ENCODE data around the gene NPHP4. TPM values are rescaled to one million over a fixed set of nuclear protein-coding genes. Genes with fewer than 3 reads are reported as not detected.

The NPHP4 gene
- total RNA-seq, 1 donor from 2014 or later: 8.2 TPM

DNA sequence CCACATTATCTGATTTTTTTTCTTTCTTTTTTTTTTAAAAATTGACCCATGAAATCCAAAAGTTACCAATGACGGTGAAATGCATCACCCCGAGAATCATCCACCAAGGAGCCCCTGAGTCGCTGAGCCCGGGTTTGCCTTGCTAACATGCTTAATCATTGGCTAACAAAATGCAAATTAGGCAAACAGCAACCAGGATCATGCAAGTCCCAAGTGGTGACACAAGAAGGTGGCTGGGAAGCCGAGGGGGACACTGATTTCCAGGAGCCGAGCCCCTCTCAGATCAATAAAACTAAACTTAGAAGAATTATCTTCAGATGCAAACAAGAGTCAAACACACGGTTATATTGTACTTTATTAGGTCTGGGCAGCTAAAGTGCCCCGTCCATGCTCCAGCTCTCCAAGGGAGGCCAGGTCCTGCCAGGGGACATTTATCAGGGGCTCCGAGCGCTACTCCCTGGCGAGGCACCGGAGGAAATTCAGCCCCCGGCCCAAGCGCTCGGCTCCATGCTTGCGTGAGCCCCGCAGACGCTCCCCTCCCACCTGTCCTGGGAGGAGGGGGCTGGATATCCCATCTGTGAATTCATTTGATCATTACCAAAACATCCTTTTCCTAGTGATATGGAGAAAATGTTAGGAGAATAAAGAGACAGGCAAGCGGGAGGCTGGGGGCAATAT is 154.1 kb downstream of the NPHP4 start:
- H3K27me3 ChIP-seq: no peaks in the 10 kb centered on the region

DNA sequence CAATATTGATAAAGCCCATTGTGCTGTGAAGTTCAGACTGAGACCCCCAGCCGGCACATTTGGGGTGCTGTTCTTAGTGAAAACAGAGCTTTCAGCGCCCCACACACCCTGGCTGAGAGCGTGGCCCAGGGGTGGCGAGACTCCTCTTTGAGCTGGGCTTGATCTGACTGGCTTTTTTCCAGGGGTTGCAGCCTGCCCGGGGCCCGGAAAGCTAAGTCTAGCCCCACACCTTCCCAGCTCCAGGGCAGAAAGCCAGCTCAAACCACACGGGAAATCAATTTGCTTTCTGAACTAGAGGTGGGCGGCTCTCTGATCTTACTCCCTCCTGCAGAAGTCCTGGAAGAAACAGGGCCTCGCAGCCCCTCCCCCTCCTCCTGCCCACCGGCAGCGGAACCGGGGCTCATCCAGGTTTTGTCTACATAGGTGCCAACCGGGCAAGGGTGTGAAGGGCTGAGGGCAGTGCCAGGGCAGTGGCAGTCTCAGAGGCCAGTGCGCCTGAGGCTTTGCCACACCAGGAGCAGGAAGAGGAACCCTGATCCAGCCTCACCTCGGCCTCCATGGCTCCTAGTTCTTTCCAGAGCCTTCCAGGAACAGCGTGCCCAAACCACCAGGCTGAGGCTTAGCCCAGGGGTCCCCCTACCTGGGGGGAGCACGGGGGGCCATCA is 155.3 kb downstream of the NPHP4 start:
- H3K9me3 ChIP-seq: no peaks in the 10 kb centered on the region
- H3K27me3 ChIP-seq: no peaks in the 10 kb centered on the region
- TF ChIP-seq, protein P1, sequence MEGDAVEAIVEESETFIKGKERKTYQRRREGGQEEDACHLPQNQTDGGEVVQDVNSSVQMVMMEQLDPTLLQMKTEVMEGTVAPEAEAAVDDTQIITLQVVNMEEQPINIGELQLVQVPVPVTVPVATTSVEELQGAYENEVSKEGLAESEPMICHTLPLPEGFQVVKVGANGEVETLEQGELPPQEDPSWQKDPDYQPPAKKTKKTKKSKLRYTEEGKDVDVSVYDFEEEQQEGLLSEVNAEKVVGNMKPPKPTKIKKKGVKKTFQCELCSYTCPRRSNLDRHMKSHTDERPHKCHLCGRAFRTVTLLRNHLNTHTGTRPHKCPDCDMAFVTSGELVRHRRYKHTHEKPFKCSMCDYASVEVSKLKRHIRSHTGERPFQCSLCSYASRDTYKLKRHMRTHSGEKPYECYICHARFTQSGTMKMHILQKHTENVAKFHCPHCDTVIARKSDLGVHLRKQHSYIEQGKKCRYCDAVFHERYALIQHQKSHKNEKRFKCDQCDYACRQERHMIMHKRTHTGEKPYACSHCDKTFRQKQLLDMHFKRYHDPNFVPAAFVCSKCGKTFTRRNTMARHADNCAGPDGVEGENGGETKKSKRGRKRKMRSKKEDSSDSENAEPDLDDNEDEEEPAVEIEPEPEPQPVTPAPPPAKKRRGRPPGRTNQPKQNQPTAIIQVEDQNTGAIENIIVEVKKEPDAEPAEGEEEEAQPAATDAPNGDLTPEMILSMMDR (IDR thresholded peaks at IDR 0.05): no peak
- no peaks in the 10 kb centered on the region for H3K36me3 ChIP-seq
- H3K27ac ChIP-seq: no peak overlapping the region
- intact Hi-C loops (cut with DNase I): no loop called here
- H3K4me3 ChIP-seq: no peak overlapping the region
- DNase-seq (ENCODE audit: low spot score in 2 of 2): no peak
- H3K4me1 ChIP-seq: no peaks in the 10 kb centered on the region

More for the DNA sequence above, 154.1 kb downstream of the NPHP4 start:
- DNase-seq (ENCODE audit: low spot score in 2 of 2): no peak
- intact Hi-C loops (cut with DNase I): no loop called here
- H3K4me1 ChIP-seq: no peaks in the 10 kb centered on the region
- no peaks in the 10 kb centered on the region for H3K36me3 ChIP-seq
- no peak overlapping the region for H3K4me3 ChIP-seq
- H3K27ac ChIP-seq: no peak overlapping the region
- TF ChIP-seq, protein P1 (IDR thresholded peaks at IDR 0.05): no peak
- no peaks in the 10 kb centered on the region for H3K9me3 ChIP-seq

DNA sequence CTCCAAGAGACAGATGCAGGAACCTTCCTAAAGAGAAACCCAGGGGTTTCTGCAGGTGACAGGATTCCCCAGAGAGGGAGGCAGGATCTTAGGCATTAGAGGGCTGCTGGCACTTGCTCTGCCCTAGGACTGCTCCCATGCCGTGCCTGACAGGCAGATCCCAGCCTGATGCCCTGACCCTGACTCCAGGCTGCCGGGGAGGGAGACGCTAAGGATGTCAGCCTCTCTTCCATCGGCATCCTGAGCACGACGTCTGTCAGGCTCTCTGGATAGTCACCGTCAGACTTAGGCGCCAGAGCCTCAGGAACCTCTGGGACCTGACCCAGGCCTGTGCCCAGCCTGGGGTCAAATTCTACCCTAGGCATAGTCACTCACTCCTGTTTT is 157.1 kb downstream of the NPHP4 start:
- Histone ChIP-seq H3K4me1 (no peaks in the 10 kb centered on the region), H3K4me3 (no peak overlapping the region), H3K27me3 (no peaks in the 10 kb centered on the region), H3K9me3 (no peaks in the 10 kb centered on the region), H3K36me3 (no peaks in the 10 kb centered on the region), H3K27ac (no peak overlapping the region)
- intact Hi-C loops (cut with DNase I): no loop called here
- no peak for DNase-seq (ENCODE audit: low spot score in 2 of 2)
- TF ChIP-seq, protein P1 (IDR thresholded peaks at IDR 0.05): no peak

DNA sequence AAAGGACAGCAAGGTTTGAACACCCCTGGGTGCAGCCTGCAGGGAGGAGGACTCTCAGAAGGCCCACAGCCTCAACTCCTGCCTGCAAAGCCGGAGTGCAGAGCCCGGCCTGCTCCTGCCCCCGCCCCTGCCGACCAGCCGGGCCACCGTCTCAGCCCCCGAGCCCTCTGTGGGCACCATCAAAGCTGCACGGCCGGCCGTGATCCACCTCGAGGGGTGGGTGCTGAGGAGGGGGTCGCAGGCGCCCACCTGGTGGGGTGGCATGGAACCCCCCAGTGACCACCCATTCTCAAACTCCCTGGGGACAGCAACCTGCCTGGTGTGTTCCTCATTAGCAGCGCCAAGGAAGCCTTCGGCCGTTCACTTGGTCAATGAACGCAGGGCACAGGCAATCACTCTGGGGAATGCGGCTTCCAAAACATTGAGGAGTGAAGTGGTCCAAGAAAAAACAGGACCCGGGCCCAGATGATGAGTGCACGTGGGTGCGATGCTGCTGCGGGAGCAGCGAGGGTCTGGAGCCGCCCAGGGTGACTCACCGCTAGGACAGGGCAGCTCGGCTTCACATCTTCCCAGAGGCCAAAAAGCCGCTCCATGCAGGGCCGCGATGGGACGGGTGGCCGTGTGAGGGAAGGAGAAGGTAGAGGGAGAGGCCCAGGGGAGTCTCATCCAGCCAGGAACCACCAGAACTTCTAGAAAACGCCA is 157.6 kb downstream of the NPHP4 start:
- H3K4me1 ChIP-seq: no peaks in the 10 kb centered on the region
- no peak for DNase-seq (ENCODE audit: low spot score in 2 of 2)
- intact Hi-C loops (cut with DNase I): no loop called here
- H3K9me3 ChIP-seq: no peaks in the 10 kb centered on the region
- no peaks in the 10 kb centered on the region for H3K27me3 ChIP-seq
- no peak overlapping the region for H3K4me3 ChIP-seq
- H3K36me3 ChIP-seq: no peaks in the 10 kb centered on the region
- no peak overlapping the region for H3K27ac ChIP-seq
- TF ChIP-seq, protein P1 (IDR thresholded peaks at IDR 0.05): no peak

DNA sequence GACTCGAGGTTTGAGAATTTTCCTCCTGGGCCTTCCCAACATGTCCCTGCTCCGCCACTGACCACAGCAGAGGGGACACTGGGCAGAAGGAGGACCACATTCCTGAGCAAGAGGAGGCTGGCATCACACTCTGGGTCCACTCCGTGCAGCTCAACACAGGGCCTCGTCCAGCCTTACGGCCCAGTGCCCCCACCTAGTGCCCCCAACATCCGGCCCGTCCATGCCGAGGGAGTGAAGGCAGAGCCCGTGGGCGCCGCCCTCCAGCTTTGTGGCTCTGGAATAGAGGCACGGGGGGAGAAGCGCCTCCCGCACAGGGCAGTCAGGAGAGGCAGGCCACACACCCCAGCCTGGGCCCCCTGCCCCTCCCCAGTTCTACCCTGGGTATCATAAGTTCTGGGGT is 158.3 kb downstream of the NPHP4 start:
- Histone ChIP-seq H3K36me3 (no peaks in the 10 kb centered on the region), H3K27me3 (no peaks in the 10 kb centered on the region), H3K27ac (no peak overlapping the region), H3K4me1 (no peaks in the 10 kb centered on the region), H3K4me3 (no peak overlapping the region), H3K9me3 (no peaks in the 10 kb centered on the region)
- intact Hi-C loops (cut with DNase I): no loop called here
- DNase-seq (ENCODE audit: low spot score in 2 of 2): no peak
- TF ChIP-seq, protein P1 (IDR thresholded peaks at IDR 0.05): no peak
